ENCODE data around the gene ALDH1L1. TPM values are rescaled to one million over a fixed set of nuclear protein-coding genes. Genes with fewer than 3 reads are reported as not detected.

ALDH1L1 gene
- total RNA-seq, 4 donors from 2014 or later: 19.2 to 39.9 (median 25.9) TPM

DNA sequence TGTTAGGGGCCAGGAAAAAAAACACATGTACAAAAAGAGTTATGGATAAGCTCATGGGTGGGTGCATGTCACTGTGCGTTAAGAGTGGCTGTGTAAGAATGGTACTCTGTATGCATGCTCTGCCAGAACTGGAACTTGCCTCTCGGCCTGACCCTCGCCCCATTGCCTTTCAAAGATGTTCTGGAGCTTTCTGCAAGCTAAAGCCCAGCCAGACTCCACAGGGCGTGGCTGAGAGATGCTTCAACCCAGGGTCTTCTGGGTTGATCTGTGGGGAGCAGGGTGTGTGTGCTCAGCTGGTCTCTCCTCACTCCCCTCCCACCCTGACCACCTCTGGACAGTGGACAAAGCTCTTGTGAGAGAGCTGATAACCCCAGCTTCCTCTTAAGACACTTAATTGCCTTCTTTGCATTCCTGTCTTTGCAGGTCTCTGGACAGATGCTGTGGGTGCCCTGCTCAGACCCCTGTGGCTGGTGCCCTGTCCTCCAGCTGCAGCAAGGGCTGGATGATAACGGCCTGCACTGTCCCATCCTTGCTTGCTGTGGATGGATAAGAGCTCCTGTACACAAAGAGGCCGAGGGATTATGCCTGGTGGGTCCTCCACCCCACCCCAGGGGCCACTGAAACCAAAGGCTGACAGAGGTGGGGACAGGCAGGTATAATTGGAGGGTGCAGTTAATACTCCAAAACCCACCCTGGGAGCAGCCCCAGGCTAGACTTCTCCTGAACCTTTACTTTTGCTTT, 28.7 kb downstream of the ALDH1L1 start:
- no peak overlapping the region for H3K4me3 ChIP-seq
- peaks cover 0 to 43% (median 19%) of the 10 kb centered on the region in 4 donors for H3K36me3 ChIP-seq
- intact Hi-C loops (cut with DNase I): no loop called here
- no peaks in the 10 kb centered on the region for H3K4me1 ChIP-seq
- no peak overlapping the region for H3K27ac ChIP-seq (replicated peaks in 1 of 4)
- TF ChIP-seq POLR2AphosphoS5 (IDR thresholded peaks at IDR 0.05): no peak
- TF ChIP-seq, protein P1, sequence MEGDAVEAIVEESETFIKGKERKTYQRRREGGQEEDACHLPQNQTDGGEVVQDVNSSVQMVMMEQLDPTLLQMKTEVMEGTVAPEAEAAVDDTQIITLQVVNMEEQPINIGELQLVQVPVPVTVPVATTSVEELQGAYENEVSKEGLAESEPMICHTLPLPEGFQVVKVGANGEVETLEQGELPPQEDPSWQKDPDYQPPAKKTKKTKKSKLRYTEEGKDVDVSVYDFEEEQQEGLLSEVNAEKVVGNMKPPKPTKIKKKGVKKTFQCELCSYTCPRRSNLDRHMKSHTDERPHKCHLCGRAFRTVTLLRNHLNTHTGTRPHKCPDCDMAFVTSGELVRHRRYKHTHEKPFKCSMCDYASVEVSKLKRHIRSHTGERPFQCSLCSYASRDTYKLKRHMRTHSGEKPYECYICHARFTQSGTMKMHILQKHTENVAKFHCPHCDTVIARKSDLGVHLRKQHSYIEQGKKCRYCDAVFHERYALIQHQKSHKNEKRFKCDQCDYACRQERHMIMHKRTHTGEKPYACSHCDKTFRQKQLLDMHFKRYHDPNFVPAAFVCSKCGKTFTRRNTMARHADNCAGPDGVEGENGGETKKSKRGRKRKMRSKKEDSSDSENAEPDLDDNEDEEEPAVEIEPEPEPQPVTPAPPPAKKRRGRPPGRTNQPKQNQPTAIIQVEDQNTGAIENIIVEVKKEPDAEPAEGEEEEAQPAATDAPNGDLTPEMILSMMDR (IDR thresholded peaks at IDR 0.05): no peak
- TF ChIP-seq EP300 (IDR thresholded peaks at IDR 0.05): no peak
- no peak for TF ChIP-seq POLR2A (IDR thresholded peaks at IDR 0.05; ENCODE audit: low read depth)
- H3K9me3 ChIP-seq: no peaks in the 10 kb centered on the region
- WGBS: 77% methylated on average over 6 of the region's 6 CpGs
- DNase-seq (ENCODE audit: extremely low spot score): peak; percentile 86
- no peaks in the 10 kb centered on the region for H3K27me3 ChIP-seq

DNA sequence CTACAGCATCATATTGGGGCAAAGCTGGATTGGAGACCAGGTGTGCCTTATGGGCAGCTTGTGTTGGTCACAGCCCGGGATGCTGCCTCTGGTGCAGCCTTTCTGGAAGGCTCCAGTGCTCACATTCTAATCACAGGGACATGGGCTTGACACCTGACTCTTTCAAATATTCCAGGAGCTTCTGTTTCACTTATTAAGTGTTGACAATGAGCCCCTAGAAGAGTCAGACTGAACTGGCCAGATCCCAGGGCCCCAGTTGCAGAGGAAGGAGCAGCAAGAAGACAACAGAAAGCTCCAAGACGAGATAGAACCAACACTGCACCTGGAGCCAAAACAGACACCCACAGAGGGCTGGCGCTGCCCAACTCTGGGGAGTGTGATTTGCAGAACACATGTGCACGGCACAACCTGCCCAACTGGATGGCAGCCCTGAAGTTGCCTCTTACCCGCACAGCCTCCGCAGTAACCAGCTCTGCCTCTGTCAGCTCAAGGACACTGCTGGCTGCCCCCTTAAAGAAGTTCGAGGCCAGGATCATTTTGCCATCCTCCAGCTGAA, 30.3 kb downstream of the ALDH1L1 start:
- H3K4me3 ChIP-seq: no peak overlapping the region
- intact Hi-C loops (cut with DNase I): no loop called here
- no peak for TF ChIP-seq POLR2AphosphoS5 (IDR thresholded peaks at IDR 0.05)
- no peak for TF ChIP-seq POLR2A (IDR thresholded peaks at IDR 0.05; ENCODE audit: low read depth)
- TF ChIP-seq, protein P1 (IDR thresholded peaks at IDR 0.05): no peak
- TF ChIP-seq EP300 (IDR thresholded peaks at IDR 0.05): no peak
- 93% methylated on average over 7 of the region's 7 CpGs for WGBS
- no peaks in the 10 kb centered on the region for H3K4me1 ChIP-seq
- no peaks in the 10 kb centered on the region for H3K9me3 ChIP-seq
- H3K27ac ChIP-seq (replicated peaks in 1 of 4): no peak overlapping the region
- DNase-seq (ENCODE audit: extremely low spot score): peak; percentile 90
- H3K27me3 ChIP-seq: no peaks in the 10 kb centered on the region
- H3K36me3 ChIP-seq: peaks cover 0 to 36% (median 17%) of the 10 kb centered on the region in 4 donors

DNA sequence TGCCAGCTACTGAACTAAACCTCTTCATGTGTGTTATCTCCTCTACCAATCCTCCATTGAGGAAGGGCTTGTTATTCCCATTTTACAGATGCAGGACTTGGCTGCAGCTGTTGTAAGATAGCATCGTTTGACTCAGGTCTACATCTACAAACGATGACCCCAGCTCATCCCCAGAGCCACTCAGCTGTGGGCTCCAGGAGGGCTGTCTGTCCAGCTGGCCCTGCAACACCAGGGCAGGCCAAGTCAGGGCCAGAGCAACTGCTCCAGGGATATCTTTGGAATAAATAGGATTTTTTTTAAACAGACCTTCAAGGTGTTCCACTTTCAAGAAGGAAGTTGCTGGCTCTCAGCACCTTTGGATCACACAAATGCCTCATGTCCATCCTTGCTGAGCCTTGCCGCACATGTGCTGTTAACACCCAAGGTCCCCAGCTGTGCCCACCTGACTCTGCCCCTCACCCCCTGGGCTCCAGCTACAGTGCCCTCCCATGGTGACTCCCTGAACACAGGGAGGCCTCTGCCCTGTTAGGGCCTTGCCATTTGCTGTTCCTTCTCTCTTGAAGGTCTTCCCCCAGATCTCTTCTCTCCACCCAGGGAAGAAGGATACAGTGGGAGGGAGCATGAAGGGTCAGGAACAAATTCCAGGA, 31.0 kb downstream of the ALDH1L1 start:
- no peak overlapping the region for H3K4me3 ChIP-seq
- intact Hi-C loops (cut with DNase I): no loop called here
- peak; percentile 85 for DNase-seq (ENCODE audit: extremely low spot score)
- no peaks in the 10 kb centered on the region for H3K27me3 ChIP-seq
- 100% methylated on average over 3 of the region's 3 CpGs for WGBS
- no peak for TF ChIP-seq EP300 (IDR thresholded peaks at IDR 0.05)
- no peak for TF ChIP-seq POLR2AphosphoS5 (IDR thresholded peaks at IDR 0.05)
- TF ChIP-seq POLR2A (IDR thresholded peaks at IDR 0.05; ENCODE audit: low read depth): no peak
- TF ChIP-seq, protein P1 (IDR thresholded peaks at IDR 0.05): no peak
- no peaks in the 10 kb centered on the region for H3K9me3 ChIP-seq
- no peaks in the 10 kb centered on the region for H3K4me1 ChIP-seq
- H3K27ac ChIP-seq (replicated peaks in 1 of 4): no peak overlapping the region
- peaks cover 0 to 34% (median 16%) of the 10 kb centered on the region in 4 donors for H3K36me3 ChIP-seq

DNA sequence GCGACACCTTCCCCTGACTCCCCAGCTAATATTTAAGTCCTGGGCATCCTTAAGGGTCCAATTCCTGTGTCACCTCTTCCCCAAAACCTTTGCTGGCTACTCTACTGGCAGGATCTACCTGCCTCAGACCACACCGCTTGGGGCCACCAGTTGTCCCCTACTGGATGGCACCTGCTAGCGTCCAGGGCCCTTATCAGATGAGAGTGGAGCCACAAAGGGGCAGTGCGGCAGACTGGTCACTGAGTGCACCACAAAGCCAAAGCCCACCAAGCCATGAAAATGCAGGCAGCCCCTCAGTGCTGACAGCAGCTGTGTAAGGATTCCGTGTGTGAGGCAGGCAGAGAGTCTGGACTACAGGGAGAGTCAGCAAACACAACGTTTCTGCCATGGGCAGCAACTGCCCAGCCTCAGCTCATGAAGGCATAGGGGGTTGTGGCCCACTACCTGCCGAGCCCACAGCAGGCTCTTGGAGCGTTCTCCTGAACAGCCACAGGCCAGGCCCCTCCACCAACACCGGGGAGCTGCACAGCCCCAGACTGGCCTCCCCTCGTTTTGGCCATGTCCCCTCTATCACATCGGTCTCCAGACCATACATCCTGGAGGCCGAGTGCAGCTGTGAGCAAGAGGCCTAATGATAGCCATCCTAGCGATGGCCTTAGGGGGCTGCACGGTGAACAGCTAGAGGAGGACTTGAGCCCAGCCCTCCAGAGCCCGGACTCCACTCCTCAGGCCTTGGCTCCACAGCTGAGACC, 32.3 kb downstream of the ALDH1L1 start:
- intact Hi-C loops (cut with DNase I): no loop called here
- Histone ChIP-seq H3K27ac (replicated peaks in 1 of 4) (no peak overlapping the region), H3K27me3 (no peaks in the 10 kb centered on the region), H3K9me3 (no peaks in the 10 kb centered on the region), H3K36me3 (peaks cover 0 to 21% (median 9%) of the 10 kb centered on the region in 4 donors), H3K4me1 (no peaks in the 10 kb centered on the region), H3K4me3 (no peak overlapping the region)
- WGBS: 83% methylated on average over 15 of the region's 15 CpGs
- TF ChIP-seq POLR2AphosphoS5 (IDR thresholded peaks at IDR 0.05) (no peak), EP300 (IDR thresholded peaks at IDR 0.05) (no peak), POLR2A (IDR thresholded peaks at IDR 0.05; ENCODE audit: low read depth) (no peak)
- TF ChIP-seq, protein P1 (IDR thresholded peaks at IDR 0.05): no peak
- DNase-seq (ENCODE audit: extremely low spot score): peak; percentile 55
